NK-92 (cell line): Measurements from ENCODE around the gene EPS8L3.

Source experiments
- DNase-seq: peaks from one replicate; lab custom pipeline; 2025; ENCODE audit not compliant: unreplicated experiment; lab: John Stamatoyannopoulos, UW

Gene EPS8L3

GRCh38 chr1:109793486-109794318 is 30.0 kb upstream of the EPS8L3 start:
- DNase-seq = no peak

- DNase-seq = no peak
Measured at GRCh38 chr1:109793089-109793485, 29.4 kb upstream of the EPS8L3 start.

- DNase-seq = no peak
Measured at GRCh38 chr1:109792056-109792831, 28.5 kb upstream of the EPS8L3 start.

DNA sequence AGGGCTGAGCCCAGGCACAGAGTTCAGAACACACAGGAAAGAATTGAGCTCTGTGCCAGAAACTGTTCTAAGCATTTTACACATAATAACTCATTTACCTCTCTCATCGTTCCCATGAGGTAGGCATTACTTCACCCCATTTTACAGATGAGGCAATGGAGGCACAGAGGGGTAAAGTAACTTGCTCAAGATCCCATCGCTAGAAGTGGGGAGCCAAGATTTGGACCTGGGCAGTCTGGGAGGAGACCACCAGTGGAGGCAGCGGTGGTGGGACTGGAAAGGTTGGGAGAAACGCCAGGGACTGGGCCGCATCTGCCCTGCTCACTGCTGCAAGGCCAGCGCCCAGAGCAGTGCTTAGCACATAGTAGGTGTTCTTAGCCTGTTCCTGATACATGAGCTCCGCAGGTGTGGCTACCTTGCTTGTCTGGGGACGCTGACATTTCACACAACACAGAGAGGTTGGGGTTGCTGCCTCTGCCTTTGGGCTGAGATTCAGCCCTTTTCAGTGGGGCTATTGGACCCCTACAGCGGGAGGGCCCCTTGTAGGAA is 27.8 kb upstream of the EPS8L3 start:
- DNase-seq = no peak

DNA sequence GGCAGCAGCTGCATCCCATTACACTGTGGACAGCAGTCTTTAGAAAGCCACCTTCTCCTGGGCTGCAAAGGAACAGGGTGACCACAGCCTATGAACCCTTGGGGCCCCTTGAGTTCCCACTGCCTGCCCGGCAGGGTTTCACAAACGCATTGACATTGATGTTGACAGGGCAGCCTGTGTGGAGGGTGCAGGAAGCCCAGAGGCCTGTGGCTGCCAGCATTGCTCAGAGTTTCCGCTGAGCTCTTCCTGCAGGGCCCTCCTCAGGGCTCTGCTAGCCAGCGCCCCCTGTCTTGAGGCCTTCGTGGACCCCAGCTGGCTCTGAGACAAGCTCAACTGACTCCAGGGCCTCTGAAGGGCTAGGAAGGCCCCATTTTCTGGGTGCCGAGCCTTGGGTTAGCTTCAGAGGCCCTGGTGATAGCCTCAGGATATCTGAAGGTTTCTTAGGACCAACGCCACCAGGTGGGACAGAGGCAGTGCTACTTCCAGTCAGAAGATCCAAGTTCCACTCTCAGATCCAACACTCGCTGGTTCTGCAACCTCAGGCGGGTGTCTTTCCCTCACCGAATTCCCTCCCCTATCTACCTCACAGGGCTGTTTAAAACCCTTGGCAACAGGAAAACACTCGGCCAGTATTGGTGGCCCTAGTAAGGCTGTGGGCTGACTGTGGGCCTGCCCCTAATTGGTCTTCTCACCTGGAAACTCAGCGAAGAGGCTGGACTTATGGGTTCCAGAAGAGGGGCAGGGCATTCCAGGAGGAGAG is 27.2 kb upstream of the EPS8L3 start:
- DNase-seq = no peak

DNA sequence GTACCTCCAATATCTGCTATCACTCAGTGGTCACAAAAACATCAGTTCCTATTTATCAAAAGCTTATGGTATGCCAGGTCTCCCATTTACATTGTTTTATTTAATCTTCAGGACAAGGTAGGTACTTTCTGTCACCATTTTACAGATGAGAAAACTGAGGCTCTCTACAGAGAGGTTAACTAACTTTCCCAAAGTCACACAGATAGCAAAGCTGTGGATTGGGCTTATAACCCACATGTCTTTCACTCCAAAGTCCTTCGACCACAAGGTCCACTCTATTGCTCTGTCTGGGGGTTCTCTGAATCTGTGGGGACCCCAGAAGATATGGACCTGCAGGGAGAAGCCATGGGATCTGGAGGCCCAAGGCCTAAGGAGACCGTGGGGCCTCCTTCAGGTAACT is 26.6 kb upstream of the EPS8L3 start:
- DNase-seq = no peak

DNA sequence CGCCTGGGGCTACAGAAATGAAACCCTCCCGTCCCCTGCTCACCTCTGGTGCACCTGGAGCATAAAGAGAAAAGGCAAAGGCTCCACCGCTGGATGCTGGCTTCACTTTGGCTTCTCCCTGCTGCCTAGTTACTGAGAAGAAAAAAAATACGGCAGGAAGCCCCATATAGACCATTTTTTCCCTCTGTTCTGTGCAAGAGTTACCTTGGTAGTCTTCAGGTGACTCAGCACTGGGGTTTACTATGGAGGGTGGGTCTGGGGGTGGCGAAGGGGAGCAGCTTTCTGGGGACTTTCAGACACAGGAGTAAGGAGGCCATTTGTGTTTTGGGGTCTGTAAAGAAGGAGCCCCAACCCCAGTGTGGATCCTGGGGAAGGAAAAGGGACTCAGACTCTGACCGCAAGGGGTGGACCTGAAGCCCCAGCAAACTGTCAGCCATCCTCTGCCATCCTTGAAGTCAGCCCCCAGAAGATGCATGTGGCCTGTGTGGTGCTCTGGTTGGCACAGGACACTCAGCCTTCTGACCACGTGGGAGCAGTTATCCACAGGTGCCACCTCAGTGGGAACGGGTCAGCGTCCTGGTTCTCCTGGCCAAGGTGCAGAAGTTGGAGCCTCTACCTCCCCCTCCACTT is 25.9 kb upstream of the EPS8L3 start:
- DNase-seq = no peak

DNA sequence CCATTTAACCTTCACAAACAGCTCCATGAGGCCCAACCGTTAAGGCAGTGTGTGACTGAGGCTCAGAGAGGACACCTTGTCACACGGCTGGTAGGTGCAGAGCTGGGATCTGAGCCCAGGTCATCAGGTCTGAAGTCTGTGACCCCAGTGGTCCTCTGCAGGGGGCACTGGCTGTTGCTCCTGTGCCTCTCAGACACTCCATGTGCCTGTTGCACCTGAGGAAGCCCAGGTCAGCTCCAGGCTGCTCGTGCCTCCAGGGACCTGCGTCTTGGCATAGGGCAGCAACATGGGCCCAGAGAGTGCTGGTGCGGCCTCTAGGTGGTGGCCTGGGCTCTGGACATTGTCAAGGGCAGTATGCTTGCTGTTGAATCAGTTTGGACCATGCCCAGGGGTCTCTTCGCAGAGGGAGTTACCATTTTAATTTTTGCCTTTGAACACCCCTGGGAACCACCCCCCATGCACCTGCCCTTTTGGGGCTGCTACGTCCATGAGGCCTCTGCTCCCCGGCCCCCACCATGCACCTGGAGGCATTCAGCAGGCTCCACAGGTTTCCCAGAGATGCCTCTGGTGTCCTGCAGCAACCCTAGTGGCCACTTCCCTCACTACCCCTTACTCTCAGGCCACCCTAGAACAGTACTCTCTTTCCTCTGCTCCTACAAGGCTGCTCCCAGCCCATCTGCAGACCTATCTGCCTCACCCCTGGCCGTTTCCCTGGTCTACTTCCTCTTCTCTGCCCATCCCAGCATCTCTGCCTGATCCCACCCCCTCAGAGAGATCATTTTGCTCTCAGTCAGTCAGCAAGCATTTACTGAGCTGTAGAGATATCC is 25.2 kb upstream of the EPS8L3 start:
- DNase-seq = no peak

DNA sequence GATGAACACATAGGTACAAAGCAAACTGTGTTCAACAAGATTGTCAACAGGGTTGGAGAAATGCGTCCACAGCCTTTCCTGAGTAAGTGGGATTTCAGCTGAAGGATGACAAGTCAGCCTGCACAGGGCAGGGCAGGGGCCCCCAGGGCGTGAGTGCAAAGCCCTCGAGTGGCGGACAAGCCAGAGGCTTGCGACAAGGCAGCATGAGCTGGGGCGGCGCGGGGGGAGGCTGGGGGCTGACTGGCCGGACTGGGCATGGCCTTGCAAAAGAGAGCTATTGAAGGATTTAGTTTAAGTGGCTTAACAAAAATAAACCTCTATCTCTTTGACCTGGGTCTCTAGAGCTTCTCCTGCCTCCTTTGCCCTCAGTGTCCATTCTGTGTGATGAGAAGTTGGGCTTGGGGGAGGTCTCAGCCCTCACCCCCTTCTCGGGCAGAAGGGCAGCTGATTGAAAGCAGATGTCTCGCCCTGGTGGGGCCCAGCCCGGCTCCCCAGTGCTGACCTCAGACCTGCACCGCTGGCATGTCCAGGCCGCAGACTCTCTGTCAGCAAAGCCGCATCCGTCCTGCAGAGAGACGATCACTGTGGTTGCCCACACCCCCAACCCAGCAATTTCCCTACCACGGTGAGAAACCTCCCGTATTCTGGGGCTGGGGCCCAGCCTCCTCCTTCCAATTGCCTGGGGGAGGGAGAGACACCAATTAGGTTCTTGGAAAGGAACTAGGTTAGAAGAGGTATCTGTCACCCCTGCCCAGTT is 24.3 kb upstream of the EPS8L3 start:
- no peak for DNase-seq

DNA sequence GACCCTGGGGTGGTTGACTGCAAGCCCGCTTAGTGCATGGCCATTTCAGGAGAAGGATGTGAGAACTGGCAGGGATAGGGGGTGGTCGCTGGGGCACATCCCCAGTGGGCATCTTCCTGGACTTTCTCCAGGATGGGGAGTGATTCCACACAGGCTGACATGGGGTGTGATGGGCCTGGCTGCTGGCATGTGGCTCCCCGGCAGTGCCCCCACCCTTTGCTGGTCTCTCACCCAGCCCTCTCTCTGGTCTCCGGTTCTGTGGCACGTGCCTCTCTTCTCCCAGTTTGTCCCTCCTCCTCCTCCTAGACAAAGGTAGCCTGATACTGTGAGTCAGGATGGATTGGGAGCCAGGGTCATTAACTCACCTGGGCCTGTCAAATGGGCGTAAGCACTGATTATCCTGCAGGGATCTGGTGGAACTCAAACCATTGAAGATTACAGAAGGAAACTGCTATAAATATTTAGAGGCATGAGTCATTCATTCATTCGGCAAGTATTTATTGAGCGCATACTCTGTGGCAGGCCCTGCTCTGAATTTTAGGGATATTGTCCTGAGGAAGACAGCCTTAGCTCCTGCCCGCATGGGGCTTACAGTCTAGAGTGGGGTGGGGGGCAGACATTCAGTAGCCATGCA is 23.6 kb upstream of the EPS8L3 start:
- no peak for DNase-seq

GRCh38 chr1:109786531-109787021 is 22.9 kb upstream of the EPS8L3 start:
- DNase-seq = no peak

DNA sequence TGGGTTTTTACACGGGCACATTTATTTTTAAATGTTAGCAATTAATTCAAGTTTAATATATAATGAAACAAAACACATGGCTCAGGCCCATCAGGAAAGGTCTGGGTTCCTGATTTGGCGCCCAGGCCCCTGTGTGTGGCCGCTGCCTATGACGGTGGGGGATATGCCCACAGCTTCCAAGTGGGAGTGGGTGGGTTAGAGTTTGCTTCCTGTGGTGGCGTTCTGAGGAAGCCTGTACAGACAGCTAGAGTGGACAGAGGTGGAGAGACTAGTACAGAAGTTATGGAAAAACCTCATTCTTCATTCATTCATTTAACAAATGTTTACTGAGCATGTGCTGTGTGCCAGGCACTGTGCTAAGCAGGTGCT is 22.4 kb upstream of the EPS8L3 start:
- DNase-seq = no peak

DNA sequence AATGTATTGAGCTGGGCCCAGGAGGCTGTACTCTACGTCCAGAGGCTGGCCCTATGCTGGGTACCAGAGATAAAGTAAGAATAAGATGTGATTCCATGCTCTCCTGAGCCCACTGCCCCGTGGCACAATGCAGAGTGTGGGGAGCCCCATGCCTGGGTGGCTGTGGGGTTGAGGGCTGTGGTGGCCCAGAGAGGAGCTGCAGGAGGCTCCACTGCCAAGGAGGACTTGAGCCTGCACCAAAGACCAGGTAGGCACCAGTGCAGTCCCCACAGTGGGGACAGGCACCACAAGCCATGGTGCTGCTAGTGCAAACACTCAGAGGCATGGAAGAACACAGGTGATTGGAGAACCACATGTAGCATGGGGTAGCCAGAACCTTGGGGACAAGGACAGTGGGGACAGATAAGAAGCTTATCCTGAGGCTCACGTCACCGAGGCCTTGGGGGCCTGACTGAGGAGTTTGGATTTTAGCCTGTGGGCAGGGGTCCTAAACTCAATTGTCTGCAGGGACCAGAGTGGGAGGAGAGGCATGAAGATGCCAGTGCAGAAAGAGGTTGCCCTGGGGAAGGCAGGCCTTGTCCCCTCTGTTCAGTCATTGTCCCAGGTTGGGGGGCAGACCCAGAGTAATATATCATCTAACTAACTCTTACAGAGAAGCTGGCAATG is 21.9 kb upstream of the EPS8L3 start:
- DNase-seq = no peak

GRCh38 chr1:109784551-109785252 is 21.0 kb upstream of the EPS8L3 start:
- no peak for DNase-seq

DNA sequence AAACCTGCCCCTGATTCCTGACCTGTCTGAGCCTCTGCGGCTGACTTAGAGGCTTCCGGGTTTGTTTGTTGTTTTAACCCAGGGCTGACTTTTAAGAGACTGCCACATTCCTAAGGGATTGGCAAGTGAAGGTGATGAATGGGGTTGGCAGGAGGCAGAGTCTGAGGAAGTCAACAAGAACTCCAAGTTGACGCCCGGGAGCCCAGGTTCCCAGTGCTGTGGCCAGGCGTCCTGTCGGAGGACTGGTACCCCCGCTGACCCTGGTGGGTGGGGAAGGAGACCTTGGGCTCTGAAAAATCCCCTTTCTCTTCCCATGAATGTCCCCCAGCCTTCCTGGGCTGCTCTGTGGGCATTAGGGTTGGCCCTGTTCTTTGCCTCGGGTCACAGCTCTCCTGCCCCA is 19.7 kb upstream of the EPS8L3 start:
- DNase-seq = no peak

- DNase-seq = no peak
Measured at GRCh38 chr1:109782927-109783326, 19.2 kb upstream of the EPS8L3 start.

DNA sequence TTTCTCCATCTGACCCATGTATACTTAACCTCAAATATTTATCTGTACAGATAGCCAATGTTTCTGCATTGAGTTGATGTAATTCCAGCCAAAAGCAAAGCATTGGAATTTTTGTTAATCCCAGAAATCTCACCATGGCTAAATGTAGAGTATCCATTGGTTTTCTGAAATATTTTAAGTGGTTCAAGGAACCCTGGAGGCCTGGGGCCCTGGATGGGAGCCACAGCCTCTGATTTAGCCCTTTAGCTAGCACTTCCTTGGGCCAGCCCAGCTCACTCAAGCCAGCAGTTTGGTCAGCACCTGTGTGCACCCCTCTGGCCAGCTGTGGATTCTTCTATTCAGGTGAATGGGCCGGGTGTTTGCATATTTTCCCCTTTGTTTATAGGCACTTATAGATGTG is 18.8 kb upstream of the EPS8L3 start:
- no peak for DNase-seq

GRCh38 chr1:109781806-109782205 is 18.1 kb upstream of the EPS8L3 start:
- DNase-seq = no peak
